Measurements from ENCODE around the gene STK40.
A peak's percentile ranks its signal among the peaks of the same experiment; 100 is the strongest.

DNA sequence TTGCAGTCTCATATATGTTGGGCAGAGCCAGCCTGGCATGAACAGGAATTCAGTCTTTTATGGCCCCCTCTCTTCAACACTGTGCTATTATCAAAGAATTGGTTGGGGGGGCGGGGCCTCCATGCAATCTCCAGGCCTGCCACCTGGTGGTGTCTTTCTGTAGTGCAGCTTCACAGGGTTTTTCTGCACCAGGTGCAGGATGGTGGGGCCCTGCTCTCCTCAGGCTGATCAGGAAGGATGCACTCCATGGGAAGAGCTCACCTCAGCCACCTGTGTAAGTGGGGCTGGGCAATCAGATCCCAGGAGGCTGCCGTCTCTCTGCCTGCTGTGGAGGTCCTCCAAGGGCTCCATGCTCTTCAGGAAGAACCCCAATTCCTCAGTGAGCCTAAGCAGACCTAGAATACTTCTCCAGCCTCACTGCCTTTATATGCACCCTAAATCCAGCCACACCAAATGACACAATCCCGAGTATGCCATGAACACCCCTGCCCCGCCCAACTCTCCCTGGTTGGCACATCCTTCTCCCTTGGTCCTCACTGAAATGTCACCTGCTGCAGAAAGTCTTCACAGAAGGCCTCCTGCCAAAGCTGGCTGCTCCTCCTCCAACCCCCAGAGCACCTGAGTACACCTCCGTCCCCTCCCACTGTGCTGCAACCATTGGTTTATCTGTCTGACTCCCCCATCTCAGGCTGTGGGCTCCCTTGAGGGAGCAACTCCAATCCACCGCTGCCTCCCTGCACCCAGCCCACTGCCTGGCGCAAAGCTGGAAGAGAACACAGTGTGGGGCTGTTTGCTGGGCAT lies 16.5 kb downstream of the STK40 start:
- TF ChIP-seq, protein P1, sequence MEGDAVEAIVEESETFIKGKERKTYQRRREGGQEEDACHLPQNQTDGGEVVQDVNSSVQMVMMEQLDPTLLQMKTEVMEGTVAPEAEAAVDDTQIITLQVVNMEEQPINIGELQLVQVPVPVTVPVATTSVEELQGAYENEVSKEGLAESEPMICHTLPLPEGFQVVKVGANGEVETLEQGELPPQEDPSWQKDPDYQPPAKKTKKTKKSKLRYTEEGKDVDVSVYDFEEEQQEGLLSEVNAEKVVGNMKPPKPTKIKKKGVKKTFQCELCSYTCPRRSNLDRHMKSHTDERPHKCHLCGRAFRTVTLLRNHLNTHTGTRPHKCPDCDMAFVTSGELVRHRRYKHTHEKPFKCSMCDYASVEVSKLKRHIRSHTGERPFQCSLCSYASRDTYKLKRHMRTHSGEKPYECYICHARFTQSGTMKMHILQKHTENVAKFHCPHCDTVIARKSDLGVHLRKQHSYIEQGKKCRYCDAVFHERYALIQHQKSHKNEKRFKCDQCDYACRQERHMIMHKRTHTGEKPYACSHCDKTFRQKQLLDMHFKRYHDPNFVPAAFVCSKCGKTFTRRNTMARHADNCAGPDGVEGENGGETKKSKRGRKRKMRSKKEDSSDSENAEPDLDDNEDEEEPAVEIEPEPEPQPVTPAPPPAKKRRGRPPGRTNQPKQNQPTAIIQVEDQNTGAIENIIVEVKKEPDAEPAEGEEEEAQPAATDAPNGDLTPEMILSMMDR (conservative IDR thresholded peaks at IDR 0.05 in 1 of 2, IDR thresholded peaks at IDR 0.05 in 1 of 2; ENCODE audit: extremely low read depth in 1 of 2, insufficient read depth in 1 of 2, low read depth in 1 of 2, low read length in 2 of 2): peak; percentile 85 to 90
- no peak for TF ChIP-seq EZH2 (IDR thresholded peaks at IDR 0.05; ENCODE audit: borderline replicate concordance, low read length)

Data from mammary epithelial cell (primary cell).